H1 (cell line): ENCODE measurements around the gene ZAR1. TPM values are rescaled to one million over a fixed set of nuclear protein-coding genes. Genes with fewer than 3 reads are reported as not detected.

Experiments
- CTCF ChIA-PET: fragments of 300-600 bp; sonication (Branson Sonifier 250); formaldehyde crosslinking; loops from one replicate; lab custom pipeline; 2021; ENCODE audit not compliant: partially characterized antibody; lab: Charles Lee
- POLR2A ChIA-PET: fragments of 300-600 bp; sonication (Branson Sonifier 250); formaldehyde crosslinking; loops from one replicate; lab custom pipeline; 2021; ENCODE audit warnings: inconsistent platforms; ENCODE audit not compliant: partially characterized antibody; lab: Charles Lee
- DNase-seq, 2 experiments: peaks; one replicate each; pipeline versions ENCODE4 v3.0.0 to v3.0.0-alpha.2; 2010 to 2022; ENCODE audit warnings: low spot score in 2 of 2, low read depth in 1 of 2, mixed read lengths in 1 of 2
- FAIRE-seq: peaks from 2 replicates; lab custom pipeline; 2011; peaks lifted over from hg19 to GRCh38; lab: Jason Lieb, UNC
- H2AFZ ChIP-seq: 2 replicates; pipeline ENCODE4 v1.8.1; 2012; ENCODE audit warnings: low read length, inconsistent platforms
- H2AK5ac ChIP-seq: 2 replicates; pipeline ENCODE4 v1.6.1; 2013; ENCODE audit warnings: low read depth, low read length
- H2BK120ac ChIP-seq: replicated peaks from 2 replicates; pipeline ENCODE3; 2013; ENCODE audit warnings: low read depth, low read length, inconsistent platforms
- H2BK12ac ChIP-seq: 2 replicates; pipeline ENCODE4 v1.6.1; 2013; ENCODE audit warnings: low read depth, low read length
- H2BK15ac ChIP-seq: 2 replicates; pipeline ENCODE4 v1.6.1; 2013; ENCODE audit warnings: low read length
- H2BK20ac ChIP-seq: 2 replicates; pipeline ENCODE4 v1.6.1; 2013; ENCODE audit warnings: low read length
- H2BK5ac ChIP-seq: 2 replicates; pipeline ENCODE4 v1.6.1; 2013; ENCODE audit warnings: low read depth, low read length
- H3K14ac ChIP-seq: 2 replicates; pipeline ENCODE4 v1.6.1; 2013; ENCODE audit warnings: inconsistent platforms; ENCODE audit not compliant: insufficient read length
- H3K18ac ChIP-seq: 2 replicates; pipeline ENCODE4 v1.6.1; 2013; ENCODE audit warnings: low read length; ENCODE audit errors: extremely low read depth
- H3K23ac ChIP-seq: 2 replicates; pipeline ENCODE4 v1.6.1; 2013; ENCODE audit warnings: inconsistent platforms; ENCODE audit not compliant: insufficient read length
- H3K23me2 ChIP-seq: 2 replicates; pipeline ENCODE4 v1.6.1; 2013; ENCODE audit warnings: low read depth, low read length
- H3K27ac ChIP-seq: 2 replicates; pipeline ENCODE4 v1.6.1; 2011; ENCODE audit warnings: low read depth, low read length, inconsistent platforms
- H3K27me3 ChIP-seq, 4 experiments: replicated peaks in 1 of 4; 1 replicate in 1 of 4; 2 replicates in 3 of 4; pipeline versions ENCODE4 v1.6.1 to v1.8.1; 2011 to 2013; ENCODE audit warnings: low read length in 3 of 4, mild to moderate bottlenecking in 3 of 4, inconsistent platforms in 2 of 4, mixed read lengths in 2 of 4, moderate library complexity in 1 of 4; ENCODE audit not compliant: control insufficient read depth in 3 of 4, insufficient read depth in 3 of 4; ENCODE audit errors: extremely low read depth in 1 of 4
- H3K36me3 ChIP-seq, 4 experiments: 2 replicates each; pipeline versions ENCODE4 v1.6.1 to v1.8.1; 2011 to 2013; ENCODE audit warnings: mild to moderate bottlenecking in 4 of 4, low read length in 3 of 4, moderate library complexity in 2 of 4, control low read depth in 1 of 4, inconsistent platforms in 1 of 4; ENCODE audit not compliant: insufficient read depth in 4 of 4, control insufficient read depth in 2 of 4
- H3K4ac ChIP-seq: replicated peaks from 2 replicates; pipeline ENCODE3; 2013; ENCODE audit warnings: low read length, low read depth, mixed read lengths, inconsistent platforms; ENCODE audit not compliant: insufficient read length
- H3K4me1 ChIP-seq, 4 experiments: replicated peaks in 1 of 4; 1 replicate in 1 of 4; 2 replicates in 3 of 4; pipeline versions ENCODE4 v1.6.1 to v1.8.1; 2011 to 2013; ENCODE audit warnings: low read length in 3 of 4, inconsistent platforms in 2 of 4, mixed read lengths in 1 of 4; ENCODE audit not compliant: insufficient read depth in 4 of 4, control insufficient read depth in 3 of 4
- H3K4me2 ChIP-seq, 2 experiments: 2 replicates each; pipeline versions ENCODE4 v1.6.1 to v1.8.1; 2011 to 2013; ENCODE audit warnings: low read depth in 2 of 2, low read length in 2 of 2, control low read depth in 1 of 2, inconsistent platforms in 1 of 2, mild to moderate bottlenecking in 1 of 2; ENCODE audit not compliant: insufficient read depth in 1 of 2
- H3K4me3 ChIP-seq, 4 experiments: fragments of 200-600, 300-600 bp in 1 of 4; sonication (generic), shearing (Covaris generic), sonication (Bioruptor Twin) in 1 of 4; 2 replicates each; pipeline versions ENCODE4 v1.5.1 to v1.8.1; 2011 to 2016; ENCODE audit warnings: low read length in 4 of 4, low read depth in 3 of 4, control low read depth in 2 of 4, inconsistent platforms in 2 of 4, mild to moderate bottlenecking in 2 of 4, mixed read lengths in 1 of 4, moderate library complexity in 1 of 4; ENCODE audit not compliant: insufficient read depth in 2 of 4; ENCODE audit errors: extremely low read depth in 1 of 4
- H3K56ac ChIP-seq: replicated peaks from 2 replicates; pipeline ENCODE3; 2013; ENCODE audit warnings: low read depth, mild to moderate bottlenecking, mixed read lengths, low read length, inconsistent platforms; ENCODE audit not compliant: insufficient read length
- H3K79me1 ChIP-seq: 2 replicates; pipeline ENCODE4 v1.6.1; 2013; ENCODE audit warnings: low read depth, low read length, control low read depth
- H3K79me2 ChIP-seq, 2 experiments: 2 replicates each; pipeline versions ENCODE4 v1.6.1 to v1.8.1; 2012 to 2013; ENCODE audit warnings: low read length in 2 of 2, mild to moderate bottlenecking in 2 of 2, inconsistent platforms in 1 of 2; ENCODE audit not compliant: insufficient read depth in 2 of 2, control insufficient read depth in 1 of 2
- H3K9ac ChIP-seq, 4 experiments: replicated peaks in 1 of 4; 1 replicate in 1 of 4; 2 replicates in 3 of 4; pipeline versions ENCODE4 v1.6.1 to v1.8.1; 2011 to 2013; ENCODE audit warnings: low read depth in 3 of 4, low read length in 3 of 4, control low read depth in 2 of 4, mild to moderate bottlenecking in 2 of 4, moderate library complexity in 2 of 4, inconsistent platforms in 1 of 4; ENCODE audit errors: extremely low read depth in 1 of 4
- H3K9me3 ChIP-seq, 2 experiments: 2 replicates each; pipeline versions ENCODE4 v1.6.1 to v1.8.1; 2012 to 2013; ENCODE audit warnings: mild to moderate bottlenecking in 2 of 2, moderate library complexity in 2 of 2, control low read depth in 1 of 2, inconsistent platforms in 1 of 2, low read depth in 1 of 2, low read length in 1 of 2, mixed read lengths in 1 of 2; ENCODE audit not compliant: insufficient read depth in 2 of 2
- H4K20me1 ChIP-seq, 2 experiments: replicated peaks in 1 of 2; 2 replicates each; pipeline versions ENCODE3 to v1.8.1; 2011 to 2013; ENCODE audit warnings: inconsistent platforms in 2 of 2, low read length in 2 of 2, mild to moderate bottlenecking in 1 of 2; ENCODE audit not compliant: insufficient read depth in 2 of 2, control insufficient read depth in 1 of 2
- H4K5ac ChIP-seq: 2 replicates; pipeline ENCODE4 v1.6.1; 2013; ENCODE audit warnings: low read length, low read depth, mixed read lengths, inconsistent platforms; ENCODE audit not compliant: insufficient read length
- H4K8ac ChIP-seq: 2 replicates; pipeline ENCODE4 v1.8.0; 2013; ENCODE audit warnings: mild to moderate bottlenecking, moderate library complexity, low read length, inconsistent platforms; ENCODE audit not compliant: insufficient read depth; ENCODE audit errors: extremely low read depth
- H4K91ac ChIP-seq: replicated peaks from 2 replicates; pipeline ENCODE3; 2013; ENCODE audit warnings: low read length, mixed read lengths, inconsistent platforms; ENCODE audit not compliant: insufficient read length
- BRCA1 ChIP-seq: IDR thresholded peaks from 2 replicates; pipeline ENCODE4 v1.6.1; 2012; ENCODE audit warnings: low read depth, low read length, improper control_type of control experiment
- CREB1 ChIP-seq: IDR thresholded peaks from 2 replicates; pipeline ENCODE4 v1.6.1; 2012; ENCODE audit warnings: inconsistent platforms
- EP300 ChIP-seq, 2 experiments: IDR thresholded peaks; 1 replicate in 1 of 2; 2 replicates in 1 of 2; pipeline ENCODE4 v1.6.1; 2011 to 2012; ENCODE audit warnings: low read depth in 2 of 2, low read length in 2 of 2, mild to moderate bottlenecking in 2 of 2, borderline replicate concordance in 1 of 2, inconsistent platforms in 1 of 2, moderate library complexity in 1 of 2
- RXRA ChIP-seq: IDR thresholded peaks from 2 replicates; pipeline ENCODE4 v1.6.1; 2011; ENCODE audit warnings: low read depth, mild to moderate bottlenecking, low read length, moderate library complexity; ENCODE audit not compliant: insufficient read depth
- SP1 ChIP-seq: IDR thresholded peaks from 2 replicates; pipeline ENCODE4 v1.6.1; 2011; ENCODE audit warnings: low read depth, low read length
- TAF7 ChIP-seq: optimal IDR thresholded peaks from 2 replicates; pipeline ENCODE3; 2011; ENCODE audit warnings: low read depth, mild to moderate bottlenecking, inconsistent platforms, low read length, moderate library complexity, borderline replicate concordance
- WGBS, 2 experiments: shearing (Covaris generic) in 1 of 2; methylation state at CpG; one replicate each; pipeline versions ENCODE4 v1.1.6 to v1.1.7; 2013 to 2015; ENCODE audit warnings: low lambda C conversion rate in 2 of 2, mixed read lengths in 2 of 2, inconsistent platforms in 1 of 2, low coverage in 1 of 2, missing lambda C conversion rate in 1 of 2; ENCODE audit not compliant: insufficient replicate concordance in 2 of 2, insufficient coverage in 1 of 2, insufficient read length in 1 of 2; ENCODE audit errors: extremely low coverage in 1 of 2, missing lambda C conversion rate in 1 of 2; 5-methylcytosine and 5-hydroxymethylcytosine counted together
- polyA plus RNA-seq, 7 experiments: library from polyadenylated mRNA; depleted of rRNA in 3 of 7; stranded (reverse) in 5 of 7; unstranded in 2 of 7; fragments of >200 nt in 5 of 7; fragments of 200-250 nt in 2 of 7; gene quantifications; 1 replicate in 5 of 7; 2 replicates in 1 of 7; 4 replicates in 1 of 7; pipeline versions ENCODE4 v1.2.1 to v1.2.3, GENCODE V29; 2011 to 2013; ENCODE audit warnings: missing spikeins in 2 of 7, mixed read lengths in 2 of 7
- total RNA-seq: library from RNA; stranded (reverse); fragmentation: NEBNext Ultra II Directional; extraction: Animal tissue kit (Norgen Biotek cat#: 25700); gene quantifications from 2 replicates; pipeline ENCODE4 v1.2.1, GENCODE V29; 2021

The ZAR1 gene
- total and polyA plus RNA-seq, 2 of the 8 experiments (the other 6 are each of a cell fraction or from before 2014, with no cell fraction given), result 0.33 to 0.78 TPM

GRCh38 chr4:48503233-48504025, 13.4 kb downstream of the ZAR1 start:
- Histone ChIP-seq H3K79me2 (no peaks in the 10 kb centered on the region), H3K56ac (no peak overlapping the region), H2BK5ac (no peak overlapping the region), H3K23ac (no peak overlapping the region), H2AFZ (no peak overlapping the region), H4K8ac (no peak overlapping the region), H3K4me2 (no peak overlapping the region), H3K27ac (no peak overlapping the region), H3K27me3 (no peaks in the 10 kb centered on the region), H2AK5ac (no peak overlapping the region), H2BK15ac (no peak overlapping the region), H3K36me3 (peaks cover 0 to 6% (median 4%) of the 10 kb centered on the region in 4 experiments; a peak in 4 of 8 replicates), H3K79me1 (no peaks in the 10 kb centered on the region), H3K9me3 (no peaks in the 10 kb centered on the region), H3K4me1 (no peaks in the 10 kb centered on the region), H3K4ac (no peak overlapping the region), H2BK120ac (no peak overlapping the region), H2BK20ac (no peak overlapping the region), H3K9ac (no peak overlapping the region), H3K14ac (no peak overlapping the region), H3K18ac (no peak overlapping the region), H3K23me2 (no peaks in the 10 kb centered on the region), H4K91ac (no peak overlapping the region), H2BK12ac (no peak overlapping the region), H4K20me1 (no peaks in the 10 kb centered on the region), H4K5ac (no peak overlapping the region), H3K4me3 (no peak overlapping the region)
- DNase-seq, result no peak
- 69% methylated on average over 4 of the region's 4 CpGs; no CpG with 5 or more reads in 1 of the 2 experiments for WGBS, 2 experiments
- CTCF ChIA-PET, result interaction anchor here (0.8 kb wide), 1 partner anchor 176 kb away, joined by 3 read pairs; no protein-coding TSS in a partner anchor
- no peak for FAIRE-seq
- TF ChIP-seq SP1, result no peak
- no peak for TF ChIP-seq TAF7
- TF ChIP-seq RXRA, result no peak
- TF ChIP-seq EP300 (IDR thresholded peaks at IDR 0.05; ENCODE audit: borderline replicate concordance in 1 of 2, low read depth in 2 of 2, low read length in 2 of 2), result no peak
- TF ChIP-seq CREB1, result no peak
- TF ChIP-seq BRCA1, result no peak
- POLR2A ChIA-PET, result no interaction called here
